HCT116 (cell line): ENCODE data around the gene ZNF600. TPM values are rescaled to one million over a fixed set of nuclear protein-coding genes. Genes with fewer than 3 reads are reported as not detected.

Experiments used
- ATAC-seq: fragments of 200-7000 bp; cut with Tn5 transposase; 2 replicates; pipeline ENCODE4 v1.9.1; 2020; ENCODE audit warnings: mild to moderate bottlenecking, moderate library complexity
- BruUV-seq: library from RNA; stranded (reverse); fragments of 400-500 nt; replicated peaks from 2 replicates; lab custom pipeline; 2021; lab: Mats Ljungman, UMichigan
- CTCF ChIA-PET: fragments of 300-600 bp; sonication (Branson Sonifier 250); formaldehyde crosslinking; loops from one replicate; lab custom pipeline; 2021; ENCODE audit warnings: antibody characterized with exemption; lab: Charles Lee
- POLR2A ChIA-PET: fragments of 300-600, 350-600 bp; sonication (Branson Sonifier 250); formaldehyde crosslinking; loops from one replicate; lab custom pipeline; 2021; ENCODE audit warnings: antibody characterized with exemption; lab: Charles Lee
- RAD21 ChIA-PET, 2 experiments: fragments of 300-600 bp; sonication (Branson Sonifier 250); formaldehyde crosslinking; loops; one replicate each; lab custom pipeline; 2023; ENCODE audit warnings: low total read pairs in 2 of 2; ENCODE audit not compliant: uncharacterized antibody in 2 of 2, unreplicated experiment in 2 of 2, low non-redundant PET in 1 of 2; lab: Charles Lee
- DNase-seq: peaks from one replicate; pipeline ENCODE4 v3.0.0-alpha.2; 2010; ENCODE audit warnings: low read depth, low spot score
- H2AFZ ChIP-seq: fragments of 200-600 bp; shearing (Covaris generic), sonication (generic); 2 replicates; pipeline ENCODE4 v1.6.1; 2017; ENCODE audit warnings: low read depth, mixed run types, mixed read lengths, antibody characterized with exemption, low read length; ENCODE audit not compliant: poor library complexity, severe bottlenecking
- H3K27ac ChIP-seq: 2 replicates; pipeline ENCODE4 v1.5.1; 2012; ENCODE audit warnings: low read depth, low read length
- H3K27me3 ChIP-seq: fragments of 200-600 bp; sonication (generic); 2 replicates; pipeline ENCODE4 v1.6.1; 2016; ENCODE audit warnings: mixed run types, low read length, mixed read lengths; ENCODE audit not compliant: insufficient read depth
- H3K36me3 ChIP-seq, 2 experiments: fragments of 200-500 bp in 1 of 2; fragments of 200-600 bp in 1 of 2; sonication (Bioruptor generic) in 1 of 2; sonication (generic) in 1 of 2; 2 replicates each; pipeline versions ENCODE4 v1.5.1 to v1.6.1; 2014 to 2016; ENCODE audit warnings: low read length in 2 of 2, inconsistent platforms in 1 of 2, mixed read lengths in 1 of 2, mixed run types in 1 of 2; ENCODE audit not compliant: insufficient read depth in 2 of 2, control insufficient read depth in 1 of 2
- H3K4me1 ChIP-seq, 2 experiments: fragments of 200-600 bp in 1 of 2; sonication (generic) in 1 of 2; 2 replicates each; pipeline versions ENCODE4 v1.5.1 to v1.6.1; 2012 to 2017; ENCODE audit warnings: low read length in 2 of 2, inconsistent platforms in 1 of 2, mild to moderate bottlenecking in 1 of 2, mixed read lengths in 1 of 2, mixed run types in 1 of 2, moderate library complexity in 1 of 2; ENCODE audit not compliant: insufficient read depth in 2 of 2, control insufficient read depth in 1 of 2
- H3K4me2 ChIP-seq: fragments of 200-600 bp; sonication (generic); 2 replicates; pipeline ENCODE4 v1.6.1; 2017; ENCODE audit warnings: mixed run types, low read length, mixed read lengths
- H3K4me3 ChIP-seq, 2 experiments: fragments of 200-600 bp in 1 of 2; sonication (generic) in 1 of 2; replicated peaks in 1 of 2; 2 replicates each; pipeline ENCODE4 v1.5.1; 2011 to 2016; ENCODE audit warnings: low read length in 2 of 2, control low read depth in 1 of 2, low read depth in 1 of 2, mild to moderate bottlenecking in 1 of 2, mixed read lengths in 1 of 2, mixed run types in 1 of 2
- H3K79me2 ChIP-seq: fragments of 200-600 bp; sonication (generic); 2 replicates; pipeline ENCODE4 v1.6.1; 2017; ENCODE audit warnings: mild to moderate bottlenecking, mixed run types, low read length, moderate library complexity, mixed read lengths; ENCODE audit not compliant: insufficient read depth
- H3K9ac ChIP-seq: fragments of 200-600 bp; sonication (generic); 2 replicates; pipeline ENCODE4 v1.6.1; 2016; ENCODE audit warnings: low read length, mixed read lengths
- H3K9me2 ChIP-seq: fragments of 200-600 bp; sonication (generic), shearing (Covaris generic); 2 replicates; pipeline ENCODE4 v1.6.1; 2017; ENCODE audit warnings: mixed run types, mild to moderate bottlenecking, moderate library complexity; ENCODE audit not compliant: insufficient read depth
- H3K9me3 ChIP-seq, 2 experiments: fragments of 200-500 bp in 1 of 2; fragments of 200-600 bp in 1 of 2; sonication (Bioruptor generic) in 1 of 2; sonication (generic) in 1 of 2; 2 replicates each; pipeline ENCODE4 v1.6.1; 2014 to 2017; ENCODE audit warnings: low read length in 2 of 2, mixed read lengths in 2 of 2, inconsistent platforms in 1 of 2, low read depth in 1 of 2, mild to moderate bottlenecking in 1 of 2, mixed run types in 1 of 2, moderate library complexity in 1 of 2; ENCODE audit not compliant: control insufficient read depth in 1 of 2, insufficient read depth in 1 of 2
- H4K20me1 ChIP-seq: fragments of 200-600 bp; sonication (generic), shearing (Covaris generic); 2 replicates; pipeline ENCODE4 v1.6.1; 2017; ENCODE audit warnings: mixed run types, mild to moderate bottlenecking, moderate library complexity; ENCODE audit not compliant: insufficient read depth
- CBX3 ChIP-seq: IDR thresholded peaks from 2 replicates; pipeline ENCODE4 v1.6.1; 2012; ENCODE audit warnings: low read depth
- EZH2 ChIP-seq: fragments of 200-600 bp; sonication (generic); IDR thresholded peaks from 2 replicates; pipeline ENCODE4 v1.6.1; 2017; ENCODE audit warnings: antibody characterized with exemption, mixed run types
- EZH2phosphoT487 ChIP-seq: fragments of 200-600 bp; IDR thresholded peaks from 2 replicates; pipeline ENCODE4 v1.6.1; 2018; ENCODE audit warnings: antibody characterized with exemption, borderline replicate concordance
- SRF ChIP-seq: IDR thresholded peaks from 2 replicates; pipeline ENCODE4 v1.6.1; 2012; ENCODE audit warnings: low read depth
- TCF7L2 ChIP-seq: IDR thresholded peaks from 2 replicates; pipeline ENCODE4 v1.7.0; 2011; ENCODE audit warnings: borderline replicate concordance, inconsistent platforms; ENCODE audit not compliant: insufficient read depth, insufficient read length; ENCODE audit errors: extremely low read depth
- YY1 ChIP-seq: IDR thresholded peaks from 2 replicates; pipeline ENCODE4 v1.6.1; 2011; ENCODE audit warnings: low read length, low read depth, moderate library complexity, mild to moderate bottlenecking; ENCODE audit not compliant: insufficient replicate concordance; ENCODE audit errors: extremely low read depth
- ZNF274 ChIP-seq: fragments of 200-500 bp; sonication (Bioruptor generic); IDR thresholded peaks from 2 replicates; pipeline ENCODE4 v1.6.1; 2014; ENCODE audit warnings: mild to moderate bottlenecking, low read depth, low read length, inconsistent platforms
- intact Hi-C: fragments of 100-400 bp; cut with micrococcal nuclease; formaldehyde crosslinking; loops from 2 replicates; pipeline ENCODE4 v1.10.0; 2022
- total RNA-seq: library from RNA; stranded (reverse); gene quantifications from one replicate; pipeline ENCODE4 v1.2.1, GENCODE V29; 2021; ENCODE audit not compliant: unreplicated experiment
- TF ChIP-seq, protein P1 (sequence below), 3 experiments: fragments of 200-600 bp in 1 of 3; sonication (generic) in 1 of 3; IDR thresholded peaks in 2 of 3; conservative IDR thresholded peaks in 1 of 3; 2 replicates each; pipeline ENCODE4 v1.5.1; 2012 to 2017; ENCODE audit warnings: low read depth in 2 of 3, low read length in 2 of 3, antibody characterized with exemption in 1 of 3, borderline replicate concordance in 1 of 3, control low read depth in 1 of 3, mild to moderate bottlenecking in 1 of 3, mixed read lengths in 1 of 3, mixed run types in 1 of 3, moderate library complexity in 1 of 3; ENCODE audit not compliant: insufficient read depth in 1 of 3
- TF ChIP-seq, protein P2 (sequence below): IDR thresholded peaks from 2 replicates; pipeline ENCODE4 v1.6.1; 2012; ENCODE audit warnings: low read depth
- TF ChIP-seq, protein P3 (sequence below): IDR thresholded peaks from 2 replicates; pipeline ENCODE4 v1.6.1; 2011; ENCODE audit warnings: mild to moderate bottlenecking, low read length, moderate library complexity; ENCODE audit not compliant: insufficient replicate concordance; ENCODE audit errors: extremely low read depth

ZNF600 gene
- total RNA-seq, 1 experiment from 2014 or later: 12.7 TPM

DNA sequence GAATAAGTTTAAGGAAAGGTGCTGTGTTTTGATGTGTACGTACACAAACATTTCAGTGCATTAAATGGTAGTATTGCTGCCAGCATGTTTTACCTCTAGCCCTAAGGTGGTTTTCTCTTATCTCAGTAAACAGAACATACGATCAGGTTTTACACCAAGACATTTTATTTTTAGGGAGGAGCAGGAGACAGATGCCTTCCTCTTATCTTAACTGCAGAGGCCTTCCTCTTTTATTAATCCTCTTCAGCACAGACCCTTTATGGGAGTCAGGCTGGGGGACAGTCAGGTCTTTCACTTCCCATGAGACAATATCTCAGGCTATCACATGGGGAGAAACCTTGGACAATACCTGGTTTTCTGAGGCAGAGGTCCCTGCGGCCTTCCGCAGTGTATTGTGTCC, 36.8 kb downstream of the ZNF600 start:
- Histone ChIP-seq H3K9me3 (no peaks in the 10 kb centered on the region; a peak in 1 of 4 replicates), H3K27me3 (no peaks in the 10 kb centered on the region), H3K79me2 (no peaks in the 10 kb centered on the region), H2AFZ (no peak overlapping the region), H3K27ac (no peak overlapping the region), H3K4me2 (no peak overlapping the region), H3K4me1 (no peaks in the 10 kb centered on the region), H4K20me1 (no peaks in the 10 kb centered on the region), H3K9ac (no peak overlapping the region), H3K4me3 (no peak overlapping the region), H3K36me3 (no peaks in the 10 kb centered on the region), H3K9me2 (no peaks in the 10 kb centered on the region)
- RAD21 ChIA-PET: no interaction called here
- no peak for ATAC-seq
- intact Hi-C loops: no loop called here
- CTCF ChIA-PET: no interaction called here
- BruUV-seq: no TSS peak
- POLR2A ChIA-PET: no interaction called here
- no peak for DNase-seq
- TF ChIP-seq EZH2: no peak
- no peak for TF ChIP-seq EZH2phosphoT487

DNA sequence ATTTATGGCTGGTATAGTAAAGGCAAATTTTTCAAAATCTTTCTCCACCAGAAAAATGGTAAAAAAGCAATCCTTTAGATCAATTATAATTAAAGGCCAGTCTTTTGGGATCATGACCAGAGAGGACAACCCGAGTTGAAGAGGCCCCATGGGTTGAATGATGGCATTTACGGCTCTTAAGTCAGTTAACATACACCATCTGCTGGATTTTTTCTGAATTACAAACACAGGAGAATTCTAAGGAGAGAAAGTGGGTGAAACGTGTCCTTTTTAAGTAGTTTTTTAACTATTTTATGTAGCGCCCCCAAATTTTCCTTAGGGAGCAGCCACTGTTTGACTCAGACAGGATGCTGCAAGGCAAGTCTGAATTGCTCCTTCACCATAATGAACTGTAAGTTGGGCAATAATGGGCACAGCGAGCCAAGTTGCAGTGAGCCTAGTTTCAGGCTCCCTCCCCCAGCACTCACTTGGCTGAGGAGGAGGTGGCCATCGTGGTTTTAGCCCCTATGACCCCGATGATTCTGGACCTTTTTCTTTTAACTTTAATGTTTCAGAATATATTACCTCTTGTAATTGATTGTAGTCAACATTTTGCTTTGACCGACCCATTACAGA, 38.1 kb downstream of the ZNF600 start:
- Histone ChIP-seq H3K27ac (no peak overlapping the region), H3K79me2 (no peaks in the 10 kb centered on the region), H3K36me3 (no peaks in the 10 kb centered on the region), H4K20me1 (no peaks in the 10 kb centered on the region), H3K9me2 (no peaks in the 10 kb centered on the region), H3K4me3 (no peak overlapping the region), H2AFZ (no peak overlapping the region), H3K27me3 (no peaks in the 10 kb centered on the region), H3K4me1 (no peaks in the 10 kb centered on the region), H3K9me3 (no peaks in the 10 kb centered on the region; a peak in 1 of 4 replicates), H3K4me2 (no peak overlapping the region), H3K9ac (no peak overlapping the region)
- ChIA-PET CTCF (no interaction called here), RAD21 (no interaction called here), POLR2A (no interaction called here)
- DNase-seq (no peak), ATAC-seq (no peak)
- no TSS peak for BruUV-seq
- intact Hi-C loops: no loop called here
- TF ChIP-seq CBX3 (no peak), EZH2 (no peak), EZH2phosphoT487 (no peak), YY1 (no peak), TCF7L2 (no peak), SRF (no peak), ZNF274 (no peak)
- TF ChIP-seq, protein P1, sequence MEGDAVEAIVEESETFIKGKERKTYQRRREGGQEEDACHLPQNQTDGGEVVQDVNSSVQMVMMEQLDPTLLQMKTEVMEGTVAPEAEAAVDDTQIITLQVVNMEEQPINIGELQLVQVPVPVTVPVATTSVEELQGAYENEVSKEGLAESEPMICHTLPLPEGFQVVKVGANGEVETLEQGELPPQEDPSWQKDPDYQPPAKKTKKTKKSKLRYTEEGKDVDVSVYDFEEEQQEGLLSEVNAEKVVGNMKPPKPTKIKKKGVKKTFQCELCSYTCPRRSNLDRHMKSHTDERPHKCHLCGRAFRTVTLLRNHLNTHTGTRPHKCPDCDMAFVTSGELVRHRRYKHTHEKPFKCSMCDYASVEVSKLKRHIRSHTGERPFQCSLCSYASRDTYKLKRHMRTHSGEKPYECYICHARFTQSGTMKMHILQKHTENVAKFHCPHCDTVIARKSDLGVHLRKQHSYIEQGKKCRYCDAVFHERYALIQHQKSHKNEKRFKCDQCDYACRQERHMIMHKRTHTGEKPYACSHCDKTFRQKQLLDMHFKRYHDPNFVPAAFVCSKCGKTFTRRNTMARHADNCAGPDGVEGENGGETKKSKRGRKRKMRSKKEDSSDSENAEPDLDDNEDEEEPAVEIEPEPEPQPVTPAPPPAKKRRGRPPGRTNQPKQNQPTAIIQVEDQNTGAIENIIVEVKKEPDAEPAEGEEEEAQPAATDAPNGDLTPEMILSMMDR (IDR thresholded peaks at IDR 0.05 in 2 of 3, conservative IDR thresholded peaks at IDR 0.05 in 1 of 3; ENCODE audit: borderline replicate concordance in 1 of 3, insufficient read depth in 1 of 3, low read depth in 2 of 3, low read length in 2 of 3): no peak
- TF ChIP-seq, protein P2, sequence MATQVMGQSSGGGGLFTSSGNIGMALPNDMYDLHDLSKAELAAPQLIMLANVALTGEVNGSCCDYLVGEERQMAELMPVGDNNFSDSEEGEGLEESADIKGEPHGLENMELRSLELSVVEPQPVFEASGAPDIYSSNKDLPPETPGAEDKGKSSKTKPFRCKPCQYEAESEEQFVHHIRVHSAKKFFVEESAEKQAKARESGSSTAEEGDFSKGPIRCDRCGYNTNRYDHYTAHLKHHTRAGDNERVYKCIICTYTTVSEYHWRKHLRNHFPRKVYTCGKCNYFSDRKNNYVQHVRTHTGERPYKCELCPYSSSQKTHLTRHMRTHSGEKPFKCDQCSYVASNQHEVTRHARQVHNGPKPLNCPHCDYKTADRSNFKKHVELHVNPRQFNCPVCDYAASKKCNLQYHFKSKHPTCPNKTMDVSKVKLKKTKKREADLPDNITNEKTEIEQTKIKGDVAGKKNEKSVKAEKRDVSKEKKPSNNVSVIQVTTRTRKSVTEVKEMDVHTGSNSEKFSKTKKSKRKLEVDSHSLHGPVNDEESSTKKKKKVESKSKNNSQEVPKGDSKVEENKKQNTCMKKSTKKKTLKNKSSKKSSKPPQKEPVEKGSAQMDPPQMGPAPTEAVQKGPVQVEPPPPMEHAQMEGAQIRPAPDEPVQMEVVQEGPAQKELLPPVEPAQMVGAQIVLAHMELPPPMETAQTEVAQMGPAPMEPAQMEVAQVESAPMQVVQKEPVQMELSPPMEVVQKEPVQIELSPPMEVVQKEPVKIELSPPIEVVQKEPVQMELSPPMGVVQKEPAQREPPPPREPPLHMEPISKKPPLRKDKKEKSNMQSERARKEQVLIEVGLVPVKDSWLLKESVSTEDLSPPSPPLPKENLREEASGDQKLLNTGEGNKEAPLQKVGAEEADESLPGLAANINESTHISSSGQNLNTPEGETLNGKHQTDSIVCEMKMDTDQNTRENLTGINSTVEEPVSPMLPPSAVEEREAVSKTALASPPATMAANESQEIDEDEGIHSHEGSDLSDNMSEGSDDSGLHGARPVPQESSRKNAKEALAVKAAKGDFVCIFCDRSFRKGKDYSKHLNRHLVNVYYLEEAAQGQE: no peak
- TF ChIP-seq, protein P3, sequence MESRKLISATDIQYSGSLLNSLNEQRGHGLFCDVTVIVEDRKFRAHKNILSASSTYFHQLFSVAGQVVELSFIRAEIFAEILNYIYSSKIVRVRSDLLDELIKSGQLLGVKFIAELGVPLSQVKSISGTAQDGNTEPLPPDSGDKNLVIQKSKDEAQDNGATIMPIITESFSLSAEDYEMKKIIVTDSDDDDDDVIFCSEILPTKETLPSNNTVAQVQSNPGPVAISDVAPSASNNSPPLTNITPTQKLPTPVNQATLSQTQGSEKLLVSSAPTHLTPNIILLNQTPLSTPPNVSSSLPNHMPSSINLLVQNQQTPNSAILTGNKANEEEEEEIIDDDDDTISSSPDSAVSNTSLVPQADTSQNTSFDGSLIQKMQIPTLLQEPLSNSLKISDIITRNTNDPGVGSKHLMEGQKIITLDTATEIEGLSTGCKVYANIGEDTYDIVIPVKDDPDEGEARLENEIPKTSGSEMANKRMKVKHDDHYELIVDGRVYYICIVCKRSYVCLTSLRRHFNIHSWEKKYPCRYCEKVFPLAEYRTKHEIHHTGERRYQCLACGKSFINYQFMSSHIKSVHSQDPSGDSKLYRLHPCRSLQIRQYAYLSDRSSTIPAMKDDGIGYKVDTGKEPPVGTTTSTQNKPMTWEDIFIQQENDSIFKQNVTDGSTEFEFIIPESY: no peak
